Gastroesophageal sphincter (tissue), 3 donors: ENCODE results near the gene KIAA0586.

Source experiments
- CTCF ChIP-seq, 4 experiments: fragments of 200-600 bp in 2 of 4; fragments of 450-650 bp in 2 of 4; sonication (generic) in 1 of 4; IDR thresholded peaks; one replicate each; pipeline ENCODE4 v1.5.1; 2017 to 2019; ENCODE audit warnings: antibody characterized with exemption in 4 of 4, mild to moderate bottlenecking in 2 of 4, moderate library complexity in 2 of 4
- EP300 ChIP-seq: sonication (generic); formaldehyde crosslinking; IDR thresholded peaks from one replicate; pipeline ENCODE4 v1.6.1; 2017; ENCODE audit warnings: antibody characterized with exemption, mild to moderate bottlenecking
- POLR2A ChIP-seq, 2 donors: fragments of 450-650 bp; IDR thresholded peaks; one replicate each; pipeline ENCODE4 v1.6.1; 2017; ENCODE audit warnings: antibody characterized with exemption in 2 of 2, mild to moderate bottlenecking in 2 of 2, moderate library complexity in 1 of 2
- POLR2AphosphoS5 ChIP-seq: sonication (generic); formaldehyde crosslinking; IDR thresholded peaks from one replicate; pipeline ENCODE4 v1.6.1; 2017; ENCODE audit warnings: antibody characterized with exemption

- TF ChIP-seq CTCF (IDR thresholded peaks at IDR 0.05) (no peak), POLR2A (IDR thresholded peaks at IDR 0.05) (no peak), POLR2AphosphoS5 (no peak), EP300 (no peak)
These were observed 2.6 kb downstream of the KIAA0586 start for GRCh38 chr14:58430156-58430555.
